ENCODE data around the gene ALKAL2. TPM values are rescaled to one million over a fixed set of nuclear protein-coding genes. Genes with fewer than 3 reads are reported as not detected.

The ALKAL2 gene
- total and polyA plus RNA-seq, 11 donors = 0.25 to 9.0 (median 1.2) TPM

DNA sequence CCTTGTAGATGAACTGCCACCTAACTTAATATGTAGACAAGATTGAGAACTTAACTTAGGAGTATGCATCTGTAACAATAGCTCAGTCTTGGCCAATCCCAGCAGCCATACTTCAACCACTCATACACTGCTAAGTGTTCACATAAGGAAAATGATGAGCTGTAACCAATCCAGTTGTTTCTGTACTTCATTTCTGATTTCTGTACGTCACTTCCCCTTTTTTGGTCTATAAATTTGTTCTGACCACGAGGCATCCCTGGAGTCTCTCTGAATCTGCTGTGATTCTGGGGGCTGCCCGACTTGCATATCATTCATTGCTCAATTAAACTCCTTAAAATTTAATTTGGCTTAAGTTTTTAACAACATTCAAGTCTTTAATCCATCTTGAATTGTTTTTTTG is 30.5 kb downstream of the ALKAL2 start:
- 91 to 93% (median 91%) methylated on average over 3 of the region's 3 CpGs for WGBS, 4 donors
- Histone ChIP-seq H3K36me3 (peaks cover 0 to 2% (median 0%) of the 10 kb centered on the region in 9 donors), H3K27ac (no peak overlapping the region), H3K27me3 (no peaks in the 10 kb centered on the region), H3K4me1 (no peaks in the 10 kb centered on the region), H3K4me3 (no peak overlapping the region), H3K9me3 (peaks cover 0 to 32% (median 8%) of the 10 kb centered on the region in 12 donors)
- intact Hi-C loops (cut with DNase I) = no loop called here
- DNase-seq (no peak), ATAC-seq (no peak)
- TF ChIP-seq, protein P1, sequence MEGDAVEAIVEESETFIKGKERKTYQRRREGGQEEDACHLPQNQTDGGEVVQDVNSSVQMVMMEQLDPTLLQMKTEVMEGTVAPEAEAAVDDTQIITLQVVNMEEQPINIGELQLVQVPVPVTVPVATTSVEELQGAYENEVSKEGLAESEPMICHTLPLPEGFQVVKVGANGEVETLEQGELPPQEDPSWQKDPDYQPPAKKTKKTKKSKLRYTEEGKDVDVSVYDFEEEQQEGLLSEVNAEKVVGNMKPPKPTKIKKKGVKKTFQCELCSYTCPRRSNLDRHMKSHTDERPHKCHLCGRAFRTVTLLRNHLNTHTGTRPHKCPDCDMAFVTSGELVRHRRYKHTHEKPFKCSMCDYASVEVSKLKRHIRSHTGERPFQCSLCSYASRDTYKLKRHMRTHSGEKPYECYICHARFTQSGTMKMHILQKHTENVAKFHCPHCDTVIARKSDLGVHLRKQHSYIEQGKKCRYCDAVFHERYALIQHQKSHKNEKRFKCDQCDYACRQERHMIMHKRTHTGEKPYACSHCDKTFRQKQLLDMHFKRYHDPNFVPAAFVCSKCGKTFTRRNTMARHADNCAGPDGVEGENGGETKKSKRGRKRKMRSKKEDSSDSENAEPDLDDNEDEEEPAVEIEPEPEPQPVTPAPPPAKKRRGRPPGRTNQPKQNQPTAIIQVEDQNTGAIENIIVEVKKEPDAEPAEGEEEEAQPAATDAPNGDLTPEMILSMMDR (IDR thresholded peaks at IDR 0.05) = no peak
- no peak for TF ChIP-seq POLR2A (IDR thresholded peaks at IDR 0.05)

- intact Hi-C loops (cut with DNase I) = no loop called here
- no peak overlapping the region for H3K4me3 ChIP-seq
- H3K4me1 ChIP-seq = no peaks in the 10 kb centered on the region
- H3K27me3 ChIP-seq = no peaks in the 10 kb centered on the region
- no peak overlapping the region for H3K27ac ChIP-seq
- no peak for DNase-seq
- no peak for ATAC-seq
- H3K36me3 ChIP-seq = peaks cover 0 to 13% (median 1%) of the 10 kb centered on the region in 9 donors
- H3K9me3 ChIP-seq = peaks cover 0 to 32% (median 8%) of the 10 kb centered on the region in 12 donors
- TF ChIP-seq, protein P1 (IDR thresholded peaks at IDR 0.05) = no peak
- no peak for TF ChIP-seq POLR2A (IDR thresholded peaks at IDR 0.05)
- 91 to 98% (median 93%) methylated on average over 3 of the region's 3 CpGs for WGBS, 4 donors
Observed at GRCh38 chr2:256094-256493, 31.8 kb downstream of the ALKAL2 start.

DNA sequence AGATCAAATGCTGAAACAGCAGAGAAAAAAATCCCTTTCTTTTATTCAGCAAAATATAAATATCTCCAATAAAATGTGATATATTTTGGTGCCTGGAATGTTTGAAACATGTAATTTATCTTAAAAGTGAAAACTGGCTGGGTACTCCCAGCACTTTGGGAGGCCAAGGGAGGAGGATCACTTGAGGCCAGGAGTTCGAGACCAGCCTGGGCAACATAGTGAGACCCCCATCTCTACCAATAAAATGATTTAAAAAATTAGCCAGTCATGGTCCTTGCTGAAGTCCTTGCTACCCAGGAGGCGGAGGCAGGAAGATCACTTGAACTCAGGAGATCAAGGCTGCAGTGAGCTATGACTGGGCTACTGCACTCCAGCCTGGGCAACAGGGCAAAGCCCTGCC is 32.7 kb downstream of the ALKAL2 start:
- ATAC-seq (no peak), DNase-seq (no peak)
- Histone ChIP-seq H3K9me3 (peaks cover 0 to 32% (median 8%) of the 10 kb centered on the region in 12 donors), H3K27me3 (no peaks in the 10 kb centered on the region), H3K4me3 (no peak overlapping the region), H3K36me3 (peaks cover 0 to 19% (median 4%) of the 10 kb centered on the region in 9 donors), H3K4me1 (no peaks in the 10 kb centered on the region), H3K27ac (no peak overlapping the region)
- intact Hi-C loops (cut with DNase I) = no loop called here
- TF ChIP-seq, protein P1 (IDR thresholded peaks at IDR 0.05) = no peak
- TF ChIP-seq POLR2A (IDR thresholded peaks at IDR 0.05) = no peak
- 96 to 100% (median 98%) methylated on average over 2 of the region's 2 CpGs for WGBS, 4 donors

DNA sequence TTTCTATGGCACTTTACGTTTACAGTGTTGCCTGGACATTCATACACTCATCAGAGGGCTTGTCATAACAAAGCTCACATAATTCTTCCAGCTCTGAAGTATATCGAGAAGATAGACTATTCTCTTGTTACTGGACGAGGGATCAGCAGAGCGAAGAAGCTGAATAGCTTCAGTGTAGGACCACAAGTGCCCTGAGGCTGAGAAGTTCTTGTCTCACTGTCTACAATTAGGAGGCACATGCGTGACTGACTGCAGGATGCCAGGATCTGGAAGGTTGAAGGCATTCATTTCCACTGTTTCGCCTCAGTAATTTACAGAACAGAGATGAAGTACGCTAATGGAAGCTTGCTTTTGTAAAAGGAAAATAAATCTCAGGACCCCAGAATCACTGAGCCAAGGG is 33.6 kb downstream of the ALKAL2 start:
- Histone ChIP-seq H3K9me3 (peaks cover 0 to 29% (median 8%) of the 10 kb centered on the region in 12 donors), H3K27ac (no peak overlapping the region), H3K4me1 (no peaks in the 10 kb centered on the region), H3K4me3 (no peak overlapping the region), H3K27me3 (no peaks in the 10 kb centered on the region), H3K36me3 (peaks cover 0 to 28% (median 11%) of the 10 kb centered on the region in 9 donors)
- DNase-seq (no peak), ATAC-seq (no peak)
- no peak for TF ChIP-seq POLR2A (IDR thresholded peaks at IDR 0.05)
- TF ChIP-seq, protein P1 (IDR thresholded peaks at IDR 0.05) = no peak
- WGBS, 4 donors = 88 to 90% (median 90%) methylated on average over 7 of the region's 7 CpGs
- intact Hi-C loops (cut with DNase I) = no loop called here
